Measurements from ENCODE around the gene TXNDC12.

DNA sequence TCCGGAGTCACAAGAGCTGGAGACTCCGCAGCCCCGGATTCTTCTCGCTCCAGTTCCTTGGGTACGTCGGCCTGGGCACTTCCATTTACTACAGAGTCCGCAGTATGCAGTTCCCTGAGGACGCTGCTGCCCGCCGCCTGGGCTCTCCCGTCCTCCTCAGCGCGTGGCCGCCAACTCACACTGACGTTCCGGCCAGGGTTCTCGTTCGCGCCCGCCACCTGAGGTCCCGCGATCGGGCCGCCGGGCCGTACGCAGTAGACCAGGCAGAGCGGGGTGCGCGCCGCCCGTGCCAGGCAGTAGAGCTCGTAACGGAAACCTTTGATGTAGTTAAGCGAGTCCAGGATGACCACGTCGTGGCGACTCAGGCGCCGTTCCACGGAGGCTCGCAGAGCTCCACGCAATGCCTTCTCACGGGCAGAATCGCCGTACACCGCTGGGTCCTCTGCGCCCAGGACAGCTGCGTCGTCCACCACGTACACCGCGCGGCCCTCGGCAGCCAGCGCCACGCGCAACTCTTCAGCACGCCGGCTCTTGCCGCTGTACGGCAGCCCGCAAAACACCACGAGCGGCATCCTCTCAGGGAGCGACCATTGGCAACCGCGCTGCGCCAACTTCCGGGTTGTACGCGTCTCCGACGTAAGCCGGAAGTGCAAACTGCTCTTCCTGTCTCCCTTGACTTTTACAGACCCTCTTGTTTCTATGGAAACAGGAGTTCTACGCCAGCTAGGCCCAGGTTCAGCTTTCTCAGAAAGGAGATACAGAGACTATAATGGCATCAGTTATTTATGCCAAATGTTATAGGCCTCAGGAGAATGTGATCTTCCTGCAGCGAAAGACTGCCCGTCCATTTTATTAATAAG, 21.6 kb downstream of the TXNDC12 start, which contains the start of gene KTI12:
- peak; percentile 51 for TF ChIP-seq POLR2A (IDR thresholded peaks at IDR 0.05)
- TF ChIP-seq, protein P1, sequence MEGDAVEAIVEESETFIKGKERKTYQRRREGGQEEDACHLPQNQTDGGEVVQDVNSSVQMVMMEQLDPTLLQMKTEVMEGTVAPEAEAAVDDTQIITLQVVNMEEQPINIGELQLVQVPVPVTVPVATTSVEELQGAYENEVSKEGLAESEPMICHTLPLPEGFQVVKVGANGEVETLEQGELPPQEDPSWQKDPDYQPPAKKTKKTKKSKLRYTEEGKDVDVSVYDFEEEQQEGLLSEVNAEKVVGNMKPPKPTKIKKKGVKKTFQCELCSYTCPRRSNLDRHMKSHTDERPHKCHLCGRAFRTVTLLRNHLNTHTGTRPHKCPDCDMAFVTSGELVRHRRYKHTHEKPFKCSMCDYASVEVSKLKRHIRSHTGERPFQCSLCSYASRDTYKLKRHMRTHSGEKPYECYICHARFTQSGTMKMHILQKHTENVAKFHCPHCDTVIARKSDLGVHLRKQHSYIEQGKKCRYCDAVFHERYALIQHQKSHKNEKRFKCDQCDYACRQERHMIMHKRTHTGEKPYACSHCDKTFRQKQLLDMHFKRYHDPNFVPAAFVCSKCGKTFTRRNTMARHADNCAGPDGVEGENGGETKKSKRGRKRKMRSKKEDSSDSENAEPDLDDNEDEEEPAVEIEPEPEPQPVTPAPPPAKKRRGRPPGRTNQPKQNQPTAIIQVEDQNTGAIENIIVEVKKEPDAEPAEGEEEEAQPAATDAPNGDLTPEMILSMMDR (IDR thresholded peaks at IDR 0.05), result no peak

Measured in right lobe of liver (tissue), 4 donors.